GM18511 (cell line): ENCODE results near the gene AXIN2.
A peak's percentile ranks its signal among the peaks of the same experiment; 100 is the strongest.

Source experiments
- ATAC-seq: cut with Tn5 transposase; IDR thresholded peaks from one replicate; pipeline ENCODE4 v1.9.1; 2021; ENCODE audit warnings: mild to moderate bottlenecking, moderate library complexity; ENCODE audit not compliant: unreplicated experiment

Gene AXIN2

DNA sequence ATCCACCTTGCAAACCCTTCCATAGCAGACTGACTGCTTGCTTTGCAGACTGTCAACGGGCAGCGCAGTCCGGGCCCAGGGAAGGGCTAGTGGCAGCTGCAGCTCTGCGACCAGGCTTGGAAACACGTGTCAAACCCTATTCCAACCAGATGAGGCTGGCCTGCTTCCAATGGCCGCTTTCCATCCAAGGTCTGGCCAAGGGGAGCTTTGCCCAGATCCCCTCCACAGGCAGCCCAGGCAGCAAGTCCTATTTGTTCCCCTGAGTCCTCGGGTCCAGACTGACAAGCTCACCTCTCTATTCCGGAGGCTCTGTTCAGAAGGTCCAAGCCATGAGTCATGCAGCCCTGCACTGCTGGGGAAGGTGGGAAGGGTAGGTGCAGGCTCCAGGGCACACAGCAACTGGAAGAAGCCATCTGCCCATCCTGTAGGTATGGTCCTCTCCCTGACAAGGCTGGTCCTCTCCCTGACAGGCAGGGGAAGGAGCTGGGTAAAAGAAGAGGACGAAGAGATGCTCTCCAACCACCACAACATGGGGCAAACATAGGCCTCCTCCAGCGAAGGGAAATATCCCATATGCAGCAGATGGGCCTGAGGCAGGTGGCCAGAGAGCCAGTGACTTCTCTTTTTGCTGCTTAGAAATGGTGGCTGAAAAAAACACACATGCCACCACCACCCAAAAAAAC lies 22.6 kb upstream of the AXIN2 start:
- no peak for ATAC-seq

DNA sequence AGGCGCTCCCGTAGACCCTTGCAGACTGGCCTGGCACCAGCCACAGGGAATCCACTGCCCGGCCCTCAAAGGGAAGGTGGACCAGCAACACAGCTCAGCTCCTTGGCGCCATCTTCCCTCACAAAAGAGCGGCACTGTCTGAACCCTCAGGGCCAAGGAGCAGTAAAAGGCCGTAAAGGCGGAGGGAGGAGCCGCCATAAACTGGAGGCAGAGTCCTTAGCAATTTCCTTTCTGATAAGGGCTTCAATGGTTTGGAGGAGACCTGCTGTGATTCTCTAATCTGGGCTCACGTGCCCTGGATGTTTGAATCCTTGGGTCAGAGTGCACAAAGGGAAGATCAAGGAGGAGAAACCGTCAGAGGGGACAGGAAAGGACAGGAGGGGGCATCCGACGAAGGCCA lies 15.5 kb upstream of the AXIN2 start:
- ATAC-seq, result no peak

DNA sequence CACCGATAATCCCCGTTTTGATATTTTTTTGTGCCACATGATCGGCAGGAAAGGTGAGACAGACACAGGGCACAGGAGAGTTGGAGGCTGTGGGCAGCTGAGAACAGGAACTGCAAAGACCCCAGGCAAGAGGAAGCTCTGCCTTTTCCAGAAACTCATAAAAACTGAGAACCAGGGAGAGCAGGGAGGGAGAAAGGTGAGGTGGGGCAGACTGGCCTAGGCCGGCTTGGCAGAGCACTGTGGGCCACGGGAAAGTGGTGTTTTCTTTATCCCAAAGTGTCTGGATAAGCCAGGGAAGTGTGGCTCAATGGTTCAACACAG lies 11.8 kb upstream of the AXIN2 start:
- ATAC-seq, result no peak

DNA sequence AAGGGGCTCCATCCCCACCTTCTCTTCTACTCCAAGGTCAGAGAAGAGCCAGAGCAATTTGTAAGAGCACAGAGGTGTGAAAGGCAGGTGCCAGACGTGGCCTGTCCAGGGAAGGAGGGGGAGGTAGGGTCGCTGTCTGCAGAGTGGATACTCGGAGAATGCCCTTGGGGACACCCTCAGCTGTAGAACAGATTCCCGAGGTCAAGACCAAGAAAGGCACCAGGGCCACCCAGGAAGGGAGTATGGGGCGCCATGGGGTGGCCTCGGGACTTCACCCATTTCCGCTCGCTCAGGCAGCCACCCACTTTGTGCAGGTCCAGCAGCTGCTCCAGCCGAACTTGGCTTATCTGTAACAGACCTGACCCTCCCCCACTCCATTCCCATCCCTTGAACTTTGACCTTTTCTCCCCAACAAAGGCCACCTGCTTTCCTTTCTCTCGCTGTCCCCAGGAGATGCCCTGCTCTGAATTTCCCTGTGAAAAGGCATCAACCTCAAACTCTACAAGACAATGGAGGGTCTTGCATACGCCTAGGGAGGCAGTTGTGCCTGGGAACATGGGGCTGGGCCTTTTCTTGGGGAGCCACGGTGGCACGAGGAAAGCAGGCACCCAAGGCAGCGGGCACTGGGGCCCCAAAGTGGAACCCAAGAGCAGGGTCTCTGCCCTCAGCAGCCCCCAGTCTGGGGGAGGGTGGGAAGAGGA lies 11.3 kb upstream of the AXIN2 start:
- no peak for ATAC-seq

DNA sequence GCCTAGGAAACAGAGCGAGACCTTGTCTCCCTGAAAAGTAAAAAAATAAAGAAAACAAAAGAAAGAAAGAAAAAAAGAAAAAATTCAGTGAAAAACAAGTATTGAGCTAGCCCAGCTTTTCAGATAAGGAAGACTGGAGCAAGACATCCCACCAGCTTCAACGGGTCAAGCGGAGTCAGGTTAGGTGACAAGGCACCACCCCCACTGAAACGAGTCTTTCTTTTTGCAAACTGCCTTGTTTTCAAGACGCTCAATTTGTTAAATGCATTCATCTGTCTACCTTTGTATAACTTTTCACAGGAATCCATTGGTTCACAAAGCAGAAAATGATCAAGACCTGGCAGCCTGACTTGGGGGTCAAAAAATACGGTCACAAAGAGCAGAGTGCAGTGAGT lies 10.7 kb upstream of the AXIN2 start:
- ATAC-seq, result no peak

DNA sequence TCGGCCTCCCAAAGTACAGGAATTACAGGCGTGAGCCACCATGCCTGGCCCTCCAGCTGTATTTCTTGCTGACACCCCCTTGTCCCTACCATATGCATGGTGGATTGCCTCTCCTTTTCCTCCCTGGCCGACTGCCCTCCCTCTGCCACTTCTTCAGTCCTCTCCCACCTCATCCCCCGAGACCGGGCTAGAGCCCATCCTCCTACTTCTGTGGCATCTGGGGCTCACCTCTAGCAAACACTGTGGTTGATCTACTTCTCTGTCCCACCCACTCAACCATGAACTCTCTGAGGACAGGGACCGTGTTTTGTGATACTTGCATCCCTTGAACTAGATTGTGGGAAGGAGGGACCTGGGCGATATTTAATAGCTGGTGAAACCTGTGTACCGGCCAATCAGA lies 7.5 kb upstream of the AXIN2 start:
- ATAC-seq, result no peak

DNA sequence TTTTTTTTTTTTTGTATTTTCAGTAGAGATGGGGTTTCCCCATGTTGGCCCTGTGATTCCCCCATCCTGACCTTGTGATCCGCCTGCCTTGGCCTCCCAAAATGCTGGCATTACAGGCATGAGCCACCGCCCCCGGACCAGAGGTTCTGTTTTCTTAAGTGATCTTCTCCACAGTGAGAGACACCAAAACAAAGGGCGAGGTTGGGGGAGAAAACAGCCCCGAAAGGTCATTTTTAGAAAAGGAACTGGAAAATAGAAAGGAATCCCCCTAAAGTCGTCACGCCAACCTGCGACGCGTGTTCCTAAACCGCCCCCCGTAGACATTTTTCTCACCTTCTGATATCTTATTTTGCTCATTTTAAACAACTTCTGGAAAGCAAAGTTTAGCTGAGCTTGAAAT lies 6.1 kb upstream of the AXIN2 start:
- no peak for ATAC-seq

DNA sequence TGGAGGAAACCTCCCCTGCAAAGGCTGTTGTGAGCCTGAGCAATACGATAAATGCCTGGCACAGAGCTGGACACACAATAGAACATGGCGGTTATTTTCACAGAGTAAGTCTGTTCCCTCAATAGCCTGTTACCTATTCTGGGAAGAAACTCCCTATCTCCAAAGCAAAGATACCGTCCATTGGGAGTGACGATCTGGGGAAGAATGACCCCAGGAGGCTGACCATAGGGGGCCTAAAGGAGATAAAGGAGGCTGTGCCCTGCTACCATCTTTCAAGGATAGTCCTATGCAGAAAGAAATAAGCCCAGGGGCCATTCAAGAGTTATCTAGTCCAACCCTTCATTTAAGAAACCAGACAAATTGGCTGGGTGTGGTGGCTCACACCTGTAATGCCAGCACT lies 4.1 kb upstream of the AXIN2 start:
- no peak for ATAC-seq

DNA sequence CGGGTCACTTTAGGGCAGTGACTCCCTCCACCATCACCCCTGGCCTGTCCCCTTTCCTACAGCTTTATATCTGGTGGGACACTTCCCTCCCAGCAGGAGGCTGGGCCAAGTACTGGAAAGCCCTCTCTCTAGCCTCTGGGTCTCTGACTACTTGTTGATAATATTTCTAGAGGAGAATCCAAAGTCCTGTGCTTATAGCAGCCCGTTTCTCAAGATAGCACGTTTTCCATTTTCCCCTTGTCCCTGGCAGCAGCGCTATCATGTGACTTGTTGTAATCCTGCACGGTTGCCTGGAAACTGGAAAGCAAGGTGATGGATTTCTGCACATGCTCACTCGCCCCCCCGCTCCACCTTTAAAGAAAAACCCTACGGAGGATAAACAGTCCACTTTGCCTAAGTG lies 3.3 kb upstream of the AXIN2 start:
- no peak for ATAC-seq

DNA sequence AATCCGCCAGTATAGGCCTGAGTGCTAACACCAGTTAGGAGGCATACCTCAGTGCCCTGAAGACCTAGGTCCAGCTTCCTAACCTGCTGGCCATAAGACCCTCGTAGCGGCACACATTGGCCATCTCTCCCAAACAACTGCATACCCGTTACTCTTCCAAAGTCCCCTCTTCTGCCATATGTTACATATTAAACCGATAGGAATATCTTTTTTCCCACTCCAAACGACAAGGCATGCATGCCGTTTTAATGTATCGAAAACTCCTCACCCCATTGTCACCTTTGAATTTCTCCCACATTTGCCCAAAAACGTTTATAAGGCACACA lies 721 bp upstream of the AXIN2 start:
- no peak for ATAC-seq

DNA sequence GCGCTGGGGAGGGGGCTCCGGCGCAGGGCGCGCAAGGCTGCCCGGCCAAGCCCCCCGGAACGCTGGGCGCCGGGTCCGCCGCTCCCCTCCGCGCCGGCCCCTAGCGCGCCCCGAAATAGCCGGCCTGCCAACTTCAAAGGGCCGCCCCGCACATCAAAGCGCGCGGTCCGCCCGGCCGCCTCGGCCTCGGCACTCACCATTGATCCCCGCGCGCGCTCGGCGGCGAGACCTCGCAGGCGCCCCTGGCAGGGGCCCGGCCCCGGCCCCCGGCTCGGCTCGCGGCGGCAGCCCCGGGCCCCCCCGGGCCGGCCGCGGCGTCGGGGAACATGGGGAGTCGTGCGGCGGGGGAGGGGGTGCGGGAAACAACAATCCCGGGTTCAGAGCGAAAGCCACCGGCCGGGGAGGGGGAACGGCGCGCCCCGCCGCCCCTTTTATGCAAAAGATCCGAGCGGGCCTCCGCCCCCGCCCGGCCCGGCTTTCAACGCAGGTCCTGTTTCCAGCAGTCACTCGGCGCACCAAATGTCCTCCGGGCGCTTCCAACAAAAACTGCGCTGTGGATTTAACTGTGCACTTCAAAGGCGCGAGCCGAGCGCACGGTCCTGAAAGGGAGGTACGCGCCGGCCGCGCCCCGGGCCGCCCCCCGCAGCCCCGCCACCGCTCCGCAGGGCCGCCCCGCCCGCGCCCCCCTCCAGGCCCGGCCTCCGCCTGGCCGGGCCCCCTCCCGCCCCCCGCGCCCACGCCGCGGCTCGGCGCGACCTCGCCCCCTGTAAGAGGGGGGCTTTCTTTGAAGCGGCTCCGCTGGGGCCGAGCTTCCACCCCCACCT lies 608 bp downstream of the AXIN2 start:
- ATAC-seq, result peak; percentile 39

DNA sequence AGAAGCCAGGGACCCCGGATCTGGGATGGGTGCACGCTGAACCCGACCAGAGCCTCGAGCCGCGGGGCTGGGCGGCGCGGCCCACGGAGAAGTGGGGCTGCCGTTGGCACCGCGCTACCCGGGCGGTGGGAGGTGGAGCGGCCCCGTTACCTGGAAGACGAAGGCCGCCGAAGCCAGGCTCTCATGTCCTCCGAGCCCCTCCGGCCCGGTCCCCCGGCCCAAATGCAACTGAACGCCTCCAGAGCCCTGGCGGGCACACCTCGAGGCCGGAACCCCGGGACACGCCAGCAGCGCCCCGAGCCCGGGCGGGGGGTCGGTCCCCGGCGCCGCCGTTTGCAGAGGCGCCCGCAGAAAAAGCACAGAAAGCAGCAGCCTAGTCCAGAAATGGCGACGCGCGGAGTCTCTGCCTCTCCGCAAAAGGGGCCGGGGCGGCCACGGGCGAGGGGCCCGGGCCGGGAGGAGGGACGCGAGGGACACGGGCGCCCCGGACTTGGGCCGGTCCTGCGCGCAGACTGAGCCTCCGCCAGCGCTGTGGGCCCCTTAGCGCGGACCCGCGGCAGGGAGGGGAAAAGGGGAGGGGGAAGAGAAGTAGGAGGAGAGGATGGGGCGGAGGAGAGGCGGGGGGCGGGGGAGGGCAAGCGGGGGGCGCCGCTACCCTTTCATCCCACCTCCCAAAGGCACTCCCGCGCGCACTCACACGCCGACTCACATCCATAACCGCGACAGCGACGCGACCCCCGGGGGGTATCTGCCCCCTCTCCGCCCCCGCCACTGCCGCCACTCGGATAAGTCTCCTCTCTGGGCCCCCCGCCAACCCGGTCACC lies 1.4 kb downstream of the AXIN2 start:
- ATAC-seq, result no peak

DNA sequence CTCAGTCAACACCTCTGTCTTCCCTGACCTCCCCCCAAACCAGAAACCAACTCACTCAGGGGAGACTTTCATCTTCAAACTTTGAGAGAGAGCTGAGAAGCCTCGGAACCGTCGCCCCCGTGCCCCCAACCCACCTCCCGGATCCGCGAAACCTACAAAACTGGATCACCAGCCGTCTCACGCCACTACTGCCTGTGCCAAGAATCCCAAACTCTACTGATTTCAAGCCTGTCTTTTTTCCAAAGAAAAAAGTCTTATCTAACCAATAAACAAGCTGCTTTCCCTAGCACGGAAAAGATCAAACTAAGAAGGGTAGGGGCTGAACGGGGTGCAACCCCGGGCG lies 2.0 kb downstream of the AXIN2 start:
- ATAC-seq, result no peak

DNA sequence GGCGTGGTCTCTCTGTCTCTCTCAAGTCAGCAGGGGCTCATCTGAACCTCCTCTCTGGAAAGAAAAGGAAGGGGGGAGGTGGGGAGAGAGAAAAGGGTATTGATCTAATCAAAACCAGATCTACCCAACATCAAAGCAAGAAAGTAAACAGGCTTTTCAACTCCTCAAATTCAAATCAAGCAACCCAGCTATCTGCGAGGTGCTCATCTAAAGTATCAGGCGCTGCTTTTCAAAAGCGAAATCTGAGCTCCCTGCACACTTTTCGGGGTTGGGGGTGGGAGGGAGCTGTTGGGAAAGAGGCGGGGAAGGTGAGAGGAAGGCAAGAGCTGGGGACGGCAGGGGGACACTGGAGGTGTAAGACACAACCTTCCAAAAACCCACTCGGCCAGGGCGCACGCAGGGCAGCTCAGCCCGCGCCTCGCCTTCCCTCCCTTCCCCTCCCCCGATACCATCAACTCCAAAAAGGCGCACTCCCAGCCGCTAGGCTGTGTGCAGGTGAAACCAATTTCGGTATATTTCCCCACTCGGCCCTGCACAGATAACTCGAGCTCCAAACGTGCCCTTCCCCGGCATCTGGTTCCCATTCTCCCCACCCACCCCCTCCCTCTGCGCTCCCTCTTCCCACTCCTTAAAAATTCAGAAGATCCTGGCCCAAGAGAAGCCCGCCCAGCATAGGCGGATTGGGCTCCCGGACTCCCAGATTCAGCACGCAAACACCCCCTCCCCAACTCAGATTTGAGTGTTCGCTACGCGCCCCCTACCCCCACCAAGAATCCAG lies 2.6 kb downstream of the AXIN2 start:
- no peak for ATAC-seq

DNA sequence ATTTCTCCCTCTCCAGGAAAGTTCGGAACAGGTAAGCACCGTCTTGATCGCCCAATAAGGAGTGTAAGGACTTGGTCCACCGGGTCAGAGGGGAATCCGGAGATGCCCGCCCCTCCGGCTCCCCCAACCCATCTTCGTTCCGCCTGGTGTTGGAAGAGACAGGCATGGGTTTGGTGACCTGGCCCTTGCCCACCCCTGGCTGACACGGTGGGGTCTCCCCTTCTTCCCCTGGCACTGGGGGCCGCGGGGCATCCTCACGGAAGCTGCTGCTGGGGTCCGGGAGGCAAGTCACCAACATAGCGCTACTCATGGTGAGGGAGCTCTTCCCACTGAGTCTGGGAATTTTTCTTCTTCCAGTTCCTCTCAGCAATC lies 3.2 kb downstream of the AXIN2 start:
- no peak for ATAC-seq

DNA sequence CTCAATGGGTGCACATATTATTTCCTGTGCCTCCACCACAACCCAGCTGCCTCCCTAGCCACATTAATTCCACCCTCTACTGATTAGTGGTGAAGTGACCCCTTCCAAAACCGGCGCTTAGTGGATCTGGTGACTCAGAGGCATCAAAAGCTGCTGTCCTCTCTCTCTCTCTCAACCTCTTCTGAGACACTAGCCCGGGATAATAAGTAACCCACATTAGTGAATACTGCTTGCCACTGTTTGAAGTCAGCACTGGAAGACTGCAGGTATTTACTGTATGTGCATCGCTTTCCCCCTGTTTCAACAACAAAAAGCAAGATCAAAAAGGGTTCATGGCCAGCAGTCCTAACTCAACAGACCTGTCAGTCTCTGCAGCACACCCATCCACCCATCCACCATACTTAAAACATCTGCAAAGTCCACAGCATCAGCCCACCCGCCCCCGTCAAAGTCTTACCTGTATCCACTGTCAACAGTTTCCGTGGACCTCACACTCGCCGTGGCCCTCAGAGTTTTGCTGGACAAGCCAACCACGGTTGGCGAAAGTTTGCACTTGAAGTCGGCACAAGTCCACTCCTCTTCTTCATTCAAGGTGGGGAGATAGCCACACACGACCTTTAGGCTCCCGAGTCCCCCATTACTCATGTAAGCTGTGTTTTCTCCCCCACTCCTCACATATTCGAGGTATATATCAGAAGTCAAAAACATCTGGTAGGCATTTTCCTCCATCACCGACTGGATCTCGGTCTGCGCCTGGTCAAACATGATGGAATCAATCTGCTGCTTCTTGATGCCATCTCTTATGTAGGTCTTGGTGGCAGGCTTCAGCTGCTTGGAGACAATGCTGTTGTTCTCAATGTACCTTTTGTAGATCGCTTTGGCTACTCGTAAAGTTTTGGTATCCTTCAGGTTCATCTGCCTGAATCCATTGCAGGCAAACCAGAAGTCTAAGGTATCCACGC lies 3.8 kb downstream of the AXIN2 start:
- ATAC-seq, result no peak

DNA sequence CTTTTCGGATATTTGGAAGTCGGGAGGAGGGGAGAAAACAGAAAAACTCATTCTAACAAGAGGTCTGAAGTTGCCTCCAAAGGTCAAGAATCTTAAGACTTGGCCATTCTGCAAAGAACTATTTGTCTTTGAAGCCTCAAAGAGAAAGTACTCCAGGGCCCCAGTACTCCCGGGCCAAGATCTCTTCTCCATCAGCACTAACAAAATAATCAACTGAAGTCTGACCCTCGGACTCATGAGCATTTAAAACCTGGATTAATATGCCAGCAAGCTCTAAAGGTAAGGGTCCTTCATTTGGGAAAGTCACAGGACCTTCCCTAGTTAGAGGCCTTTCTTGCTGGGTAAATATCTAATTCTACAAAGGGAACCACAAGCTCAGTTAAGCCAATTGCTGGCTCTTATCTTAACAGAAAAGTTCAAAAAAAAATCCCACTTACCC lies 4.5 kb downstream of the AXIN2 start:
- ATAC-seq, result no peak

DNA sequence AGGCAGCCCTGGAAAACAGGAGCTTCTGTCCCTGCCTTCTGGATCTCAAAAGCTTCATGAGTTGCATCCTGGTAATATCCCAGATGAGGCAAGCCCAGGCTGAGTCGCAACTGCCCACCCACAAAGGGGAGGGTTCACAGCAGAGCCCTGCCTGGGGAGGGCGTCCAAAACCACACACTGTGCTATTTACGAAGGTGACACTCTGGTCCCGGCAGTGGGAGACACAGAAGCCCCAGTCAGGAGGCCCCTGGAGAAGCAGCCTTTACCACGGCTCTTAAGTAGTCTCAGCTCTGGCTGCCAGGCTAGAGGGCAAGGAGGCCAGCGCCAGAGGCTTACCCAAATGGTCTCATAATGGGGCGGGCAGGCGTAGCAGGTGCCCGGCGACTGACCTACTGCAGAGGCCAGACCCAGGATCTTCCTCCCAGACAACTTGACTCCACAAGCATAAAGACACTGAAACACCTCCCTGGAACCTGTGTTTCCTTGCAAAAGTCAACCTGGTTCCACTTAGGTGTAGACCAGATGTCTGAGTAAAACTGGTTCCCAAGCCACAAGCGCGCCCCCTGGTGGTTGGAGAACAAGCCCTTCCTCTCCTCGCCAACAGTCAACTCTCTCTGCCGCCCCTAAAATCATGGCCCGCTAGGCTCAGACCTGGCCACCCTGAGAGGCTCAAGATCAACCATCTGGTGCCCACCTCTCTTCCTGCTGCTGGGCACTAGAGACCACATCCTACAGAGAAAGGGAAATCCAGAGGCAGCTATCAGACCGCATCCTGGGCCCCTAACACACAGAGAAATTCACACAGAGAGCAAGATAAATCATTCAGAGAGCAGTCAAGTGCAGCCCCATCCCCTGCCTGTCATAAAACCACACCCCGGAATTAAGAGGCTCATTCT lies 5.2 kb downstream of the AXIN2 start:
- ATAC-seq, result peak; percentile 57
